ENCODE data around the gene CEP63. TPM values are rescaled to one million over a fixed set of nuclear protein-coding genes. Genes with fewer than 3 reads are reported as not detected.
"Not testable (repeated sequence)": the region's sequence is repeated elsewhere in the genome, so short reads cannot be mapped to it uniquely, and the experiment has no call there.

CEP63 gene
- total RNA-seq, 1 donor from 2014 or later: 24.6 TPM

- Mint-ChIP-seq H3K27me3 (no peaks in the 10 kb centered on the region), H3K36me3 (ENCODE audit: low read depth) (peaks cover 54% of the 10 kb centered on the region), H3K4me1 (no peaks in the 10 kb centered on the region), H3K27ac (no peak overlapping the region), H3K4me3 (no peak overlapping the region), H3K9me3 (no peaks in the 10 kb centered on the region)
- ATAC-seq (ENCODE audit: low read depth) (no peak), DNase-seq (no peak)
- CTCF ChIA-PET: no interaction called here
- TF ChIP-seq CTCF (IDR thresholded peaks at IDR 0.05): no peak
- intact Hi-C loops (cut with micrococcal nuclease): no loop called here
- POLR2A ChIA-PET: no interaction called here
These were observed 76.2 kb downstream of the CEP63 start for GRCh38 chr3:134562055-134562454.

GRCh38 chr3:134563601-134564000, 77.7 kb downstream of the CEP63 start:
- ChIA-PET POLR2A (no interaction called here), CTCF (no interaction called here)
- Mint-ChIP-seq H3K4me3 (no peak overlapping the region), H3K9me3 (peaks cover 2% of the 10 kb centered on the region), H3K36me3 (ENCODE audit: low read depth) (peaks cover 46% of the 10 kb centered on the region), H3K4me1 (no peaks in the 10 kb centered on the region), H3K27ac (no peak overlapping the region), H3K27me3 (no peaks in the 10 kb centered on the region)
- intact Hi-C loops (cut with micrococcal nuclease): no loop called here
- no peak for DNase-seq
- ATAC-seq (ENCODE audit: low read depth): no peak
- TF ChIP-seq CTCF (IDR thresholded peaks at IDR 0.05): no peak

- Mint-ChIP-seq H3K4me3 (no peak overlapping the region), H3K27me3 (no peaks in the 10 kb centered on the region), H3K9me3 (peaks cover 10% of the 10 kb centered on the region), H3K27ac (no peak overlapping the region), H3K4me1 (no peaks in the 10 kb centered on the region), H3K36me3 (ENCODE audit: low read depth) (peaks cover 36% of the 10 kb centered on the region)
- ATAC-seq (ENCODE audit: low read depth): no peak
- intact Hi-C loops (cut with micrococcal nuclease): no loop called here
- DNase-seq: no peak
- CTCF ChIA-PET: no interaction called here
- POLR2A ChIA-PET: no interaction called here
- TF ChIP-seq CTCF (IDR thresholded peaks at IDR 0.05): no peak
These were observed 79.1 kb downstream of the CEP63 start for GRCh38 chr3:134564991-134565390.

GRCh38 chr3:134567605-134568004, 81.7 kb downstream of the CEP63 start:
- Mint-ChIP-seq H3K4me1 (no peaks in the 10 kb centered on the region), H3K4me3 (no peak overlapping the region), H3K27me3 (no peaks in the 10 kb centered on the region), H3K27ac (no peak overlapping the region), H3K36me3 (ENCODE audit: low read depth) (peaks cover 15% of the 10 kb centered on the region), H3K9me3 (peaks cover 23% of the 10 kb centered on the region)
- TF ChIP-seq CTCF (IDR thresholded peaks at IDR 0.05): no peak
- intact Hi-C loops (cut with micrococcal nuclease): no loop called here
- DNase-seq (no peak), ATAC-seq (ENCODE audit: low read depth) (no peak)
- ChIA-PET CTCF (no interaction called here), POLR2A (no interaction called here)

- CTCF ChIA-PET: no interaction called here
- no peak for TF ChIP-seq CTCF (IDR thresholded peaks at IDR 0.05)
- peaks cover 30% of the 10 kb centered on the region for H3K9me3 Mint-ChIP-seq
- no peak for ATAC-seq (ENCODE audit: low read depth)
- DNase-seq: no peak
- H3K4me3 Mint-ChIP-seq: no peak overlapping the region
- H3K36me3 Mint-ChIP-seq (ENCODE audit: low read depth): peaks cover 10% of the 10 kb centered on the region
- no peak overlapping the region for H3K27ac Mint-ChIP-seq
- intact Hi-C loops (cut with micrococcal nuclease): no loop called here
- POLR2A ChIA-PET: no interaction called here
- no peaks in the 10 kb centered on the region for H3K4me1 Mint-ChIP-seq
- no peaks in the 10 kb centered on the region for H3K27me3 Mint-ChIP-seq
These were observed 82.9 kb downstream of the CEP63 start for GRCh38 chr3:134568790-134569189.

GRCh38 chr3:134569899-134570298, 84.0 kb downstream of the CEP63 start:
- H3K27me3 Mint-ChIP-seq; intact Hi-C loops (cut with micrococcal nuclease); ATAC-seq (ENCODE audit: low read depth); H3K27ac Mint-ChIP-seq; POLR2A ChIA-PET; H3K4me3 Mint-ChIP-seq; H3K4me1 Mint-ChIP-seq; DNase-seq; H3K36me3 Mint-ChIP-seq (ENCODE audit: low read depth); CTCF ChIA-PET: not testable (repeated sequence)
- peaks cover 30% of the 10 kb centered on the region for H3K9me3 Mint-ChIP-seq

All from activated B cell treated with CpG ODN at 0.5 μM for 24 hours (primary cell).